HG02852 (cell line): ENCODE results near the gene ATP2B1.
"Not testable (repeated sequence)": the region's sequence is repeated elsewhere in the genome, so short reads cannot be mapped to it uniquely, and the experiment has no call there.

Experiments used
- ATAC-seq: cut with Tn5 transposase; IDR thresholded peaks from one replicate; pipeline ENCODE4 v1.9.1; 2021; ENCODE audit warnings: mild to moderate bottlenecking, moderate library complexity; ENCODE audit not compliant: unreplicated experiment

Gene ATP2B1

GRCh38 chr12:89708565-89709156 lies at the start of gene ATP2B1:
ATP2B1 (minus strand) TSS chr12:89708838; CDS start chr12:89655886, 52,952 bp downstream.
- ATAC-seq: peak; percentile 59

GRCh38 chr12:89757987-89758386 lies 49.3 kb upstream of the ATP2B1 start:
- ATAC-seq: not testable (repeated sequence)

DNA sequence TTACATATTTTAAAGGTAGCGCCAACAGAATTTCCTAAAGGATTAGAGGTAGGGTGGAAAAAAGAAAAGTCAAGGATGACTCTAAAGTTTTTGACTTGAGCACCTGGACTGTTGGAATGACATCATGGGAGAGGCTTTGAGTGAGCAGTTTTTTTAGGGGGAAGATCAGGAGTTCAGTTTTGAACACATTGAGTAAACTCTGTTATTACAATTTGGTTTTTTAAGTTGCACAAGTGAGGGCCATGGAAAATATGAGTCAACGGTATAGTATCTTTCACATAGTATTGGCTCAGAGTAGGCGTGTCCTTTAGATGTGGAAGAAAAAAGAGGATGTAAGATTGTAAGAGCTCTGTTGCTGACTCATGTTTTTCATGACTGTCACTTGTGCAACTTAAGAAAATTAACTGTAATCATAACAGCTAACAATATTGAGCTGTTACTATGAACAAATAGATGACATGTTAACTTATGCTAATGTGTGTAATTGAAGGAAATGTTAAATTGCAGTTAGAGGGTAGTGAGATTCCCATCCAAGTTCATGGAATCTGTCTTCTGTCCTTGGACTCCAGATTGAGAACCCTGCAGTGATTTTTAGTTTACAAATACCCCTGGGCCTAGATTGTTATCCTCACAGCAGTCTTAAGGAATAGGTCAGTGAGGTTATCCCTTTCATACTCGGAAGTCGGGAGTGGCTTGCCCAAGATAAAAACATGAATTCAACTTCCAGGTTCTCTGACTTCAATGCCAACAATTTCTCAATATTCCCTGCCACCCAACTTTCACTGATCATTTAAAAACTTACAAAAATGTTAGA lies 48.2 kb upstream of the ATP2B1 start:
- peak; percentile 92 for ATAC-seq

GRCh38 chr12:89756194-89756584 lies 47.6 kb upstream of the ATP2B1 start:
- peak; percentile 11 for ATAC-seq

DNA sequence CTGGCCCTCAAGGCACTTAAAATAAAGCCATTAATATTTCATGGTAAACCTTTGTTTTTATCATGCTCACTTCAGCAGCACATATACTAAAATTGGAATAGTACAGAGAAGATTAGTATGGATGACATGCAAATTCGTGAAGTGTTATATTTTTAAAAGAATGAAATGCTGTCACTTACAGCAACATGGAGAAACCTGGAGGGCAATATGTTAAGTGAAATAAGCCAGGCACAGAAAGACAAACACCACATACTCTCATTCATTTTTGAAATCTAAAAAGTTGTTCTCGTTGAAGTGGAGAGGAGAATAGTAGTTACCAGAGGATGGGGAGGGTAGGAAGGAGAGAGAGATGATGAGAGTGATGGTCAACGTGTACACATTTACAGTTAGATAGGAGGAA lies 45.4 kb upstream of the ATP2B1 start:
- ATAC-seq: no peak

GRCh38 chr12:89752341-89752740 lies 43.7 kb upstream of the ATP2B1 start:
- ATAC-seq: peak; percentile 50

- no peak for ATAC-seq
Observed at GRCh38 chr12:89750389-89751351, 42.0 kb upstream of the ATP2B1 start.

- no peak for ATAC-seq
Observed at GRCh38 chr12:89748791-89749190, 40.2 kb upstream of the ATP2B1 start.

- ATAC-seq: no peak
Observed at GRCh38 chr12:89745286-89745685, 36.6 kb upstream of the ATP2B1 start.

GRCh38 chr12:89742337-89743022 lies 33.8 kb upstream of the ATP2B1 start:
- no peak for ATAC-seq

- no peak for ATAC-seq
Observed at GRCh38 chr12:89740943-89741342, 32.3 kb upstream of the ATP2B1 start.

DNA sequence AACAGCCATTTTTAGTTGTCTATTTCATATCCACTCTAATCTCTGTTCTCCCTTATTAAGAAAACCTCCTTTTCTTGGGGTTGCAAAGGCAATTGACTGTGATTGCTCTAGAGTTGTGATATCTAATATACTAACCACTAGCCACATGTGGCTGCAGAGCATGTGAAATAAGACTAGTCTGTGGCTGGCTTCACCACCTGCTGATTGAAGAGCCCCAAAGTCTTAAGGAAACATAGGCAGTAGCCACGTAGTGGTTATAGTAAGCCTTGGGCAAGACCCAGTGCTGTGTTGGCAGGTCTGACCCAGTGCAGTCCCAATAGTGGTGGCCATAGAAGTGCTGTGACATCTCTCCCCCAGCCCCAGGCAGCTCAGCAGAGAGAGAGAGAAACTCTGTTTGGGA lies 28.4 kb upstream of the ATP2B1 start:
- ATAC-seq: no peak

DNA sequence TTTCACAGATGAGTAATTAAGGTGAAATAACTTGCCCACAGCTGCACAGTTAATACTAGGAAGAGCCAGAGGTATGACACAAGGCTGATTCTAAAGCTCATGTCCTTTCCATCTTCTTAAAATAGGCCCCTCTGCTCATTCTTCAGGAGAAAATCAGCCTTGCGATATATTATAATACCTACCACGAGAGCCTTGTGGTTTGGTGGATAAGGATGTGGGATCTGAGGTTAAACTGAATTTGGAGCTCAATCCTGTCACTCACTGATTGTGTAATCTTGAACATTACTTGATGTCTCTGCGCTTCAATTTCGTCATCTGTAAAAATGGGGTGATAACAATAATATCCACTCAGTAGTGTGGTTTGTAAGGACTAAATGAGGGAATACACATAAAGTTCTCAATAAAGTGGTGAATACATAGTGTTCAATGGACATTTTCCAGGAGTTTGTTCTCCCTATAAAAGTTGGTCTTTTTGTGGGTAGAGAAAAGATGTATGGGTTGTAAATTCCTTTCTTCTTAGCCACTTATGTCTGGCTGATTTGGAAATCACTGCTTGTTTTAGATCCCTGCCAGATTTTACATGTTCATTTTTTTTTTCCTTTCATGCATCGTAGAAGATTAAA lies 25.1 kb upstream of the ATP2B1 start:
- no peak for ATAC-seq

DNA sequence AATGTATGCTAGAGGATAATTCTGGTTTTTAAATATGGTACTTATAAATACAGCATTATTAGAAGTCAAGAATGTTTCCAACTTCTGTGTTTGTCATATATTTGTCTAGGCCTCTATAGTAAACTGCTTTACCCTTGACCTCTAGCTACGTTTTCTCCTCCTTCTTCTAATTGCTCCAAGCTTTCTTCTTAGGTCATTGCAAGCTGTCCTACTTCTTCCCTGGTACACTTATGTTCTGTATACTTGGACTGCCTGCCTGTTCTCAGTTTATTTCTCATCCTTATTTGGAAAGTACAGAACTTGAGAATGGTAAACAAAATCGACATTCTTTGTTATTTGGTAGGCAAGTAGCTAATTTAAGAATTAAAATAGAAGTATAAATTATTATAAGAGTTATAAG lies 23.9 kb upstream of the ATP2B1 start:
- no peak for ATAC-seq

- ATAC-seq: no peak
Observed at GRCh38 chr12:89731614-89732013, 23.0 kb upstream of the ATP2B1 start.

GRCh38 chr12:89731089-89731488 lies 22.5 kb upstream of the ATP2B1 start:
- ATAC-seq: no peak

- ATAC-seq: no peak
Observed at GRCh38 chr12:89729946-89730459, 21.4 kb upstream of the ATP2B1 start.

DNA sequence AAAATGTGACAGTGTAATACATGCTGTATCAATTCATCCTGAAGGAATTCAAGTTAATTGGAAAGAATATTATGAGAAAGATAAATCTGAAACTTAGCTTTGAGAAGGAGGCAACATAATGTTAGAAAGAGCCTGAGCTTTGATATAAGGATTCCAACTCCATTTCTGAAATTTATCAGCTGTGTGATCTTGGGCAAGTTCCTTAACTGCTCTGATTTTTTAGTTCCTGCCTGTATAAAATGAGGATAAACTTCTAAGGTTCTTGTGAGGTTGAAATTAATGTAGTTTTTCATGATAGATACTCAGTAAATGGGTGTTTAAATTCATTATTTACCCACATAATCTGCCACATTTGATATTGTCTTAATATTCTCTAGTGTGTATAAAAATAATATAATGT lies 14.6 kb upstream of the ATP2B1 start:
- ATAC-seq: no peak

DNA sequence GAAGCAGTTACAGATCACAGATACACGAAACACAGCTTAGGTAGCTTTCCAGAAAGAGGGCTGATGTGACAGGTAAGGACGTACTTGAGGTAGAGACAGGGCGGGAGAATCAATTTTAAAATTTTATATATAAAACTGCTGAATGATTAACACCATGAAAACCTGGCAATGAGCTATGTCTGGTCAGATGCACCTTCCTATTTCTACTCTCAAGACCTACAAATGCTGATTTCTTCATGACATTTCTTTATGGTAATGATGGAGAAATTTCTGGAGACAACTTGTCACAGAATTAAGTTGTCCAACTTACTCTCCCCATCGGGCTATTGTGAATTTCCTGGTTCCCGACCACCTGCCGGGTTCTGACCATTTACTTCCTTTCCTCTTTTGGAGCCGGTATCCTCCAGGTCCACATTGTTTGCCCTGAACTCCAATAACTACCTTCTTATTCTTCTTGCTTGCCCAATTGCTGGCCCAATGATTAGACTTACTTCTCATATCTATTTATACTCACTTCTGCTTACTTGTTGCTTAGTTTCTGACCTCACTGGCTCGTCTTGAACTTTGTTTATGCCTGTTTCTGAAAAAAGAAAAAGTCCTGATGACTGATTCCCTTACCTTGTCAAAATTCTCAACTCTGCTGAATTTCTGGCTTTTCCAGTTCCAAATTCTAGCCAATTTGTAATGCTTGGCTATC lies 12.8 kb upstream of the ATP2B1 start:
- ATAC-seq: peak; percentile 98
